GM20431 (cell line): Measurements from ENCODE around the gene S100A7A.
"Not testable (repeated sequence)": the region's sequence is repeated elsewhere in the genome, so short reads cannot be mapped to it uniquely, and the experiment has no call there.

ENCODE experiments used
- in situ Hi-C: fragments of 300-500 bp; cut with MseI, MboI; formaldehyde crosslinking; loops from one replicate; pipeline ENCODE4 v1.15.0; 2020; ENCODE audit warnings: low sequenced_read_pairs; ENCODE audit not compliant: unreplicated experiment

The S100A7A gene

DNA sequence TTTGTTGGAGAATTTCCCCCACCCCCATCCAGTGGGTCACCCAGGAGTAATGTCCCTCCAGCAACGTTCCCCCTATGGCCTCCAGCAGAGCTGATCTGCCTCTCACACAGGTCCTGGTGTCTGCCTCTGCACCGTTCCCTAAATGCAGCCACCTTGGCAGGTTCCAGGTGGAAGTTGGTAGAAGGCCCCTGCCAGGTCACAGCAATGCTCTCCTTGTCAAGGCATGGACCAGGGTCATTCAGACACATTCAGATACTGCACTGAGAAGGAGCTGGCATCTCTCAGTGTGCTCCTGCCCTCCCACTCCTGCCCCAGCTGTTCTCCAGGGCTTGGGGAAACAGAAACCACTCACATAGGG is 3.1 kb downstream of the S100A7A start:
- in situ Hi-C loops: not testable (repeated sequence)

DNA sequence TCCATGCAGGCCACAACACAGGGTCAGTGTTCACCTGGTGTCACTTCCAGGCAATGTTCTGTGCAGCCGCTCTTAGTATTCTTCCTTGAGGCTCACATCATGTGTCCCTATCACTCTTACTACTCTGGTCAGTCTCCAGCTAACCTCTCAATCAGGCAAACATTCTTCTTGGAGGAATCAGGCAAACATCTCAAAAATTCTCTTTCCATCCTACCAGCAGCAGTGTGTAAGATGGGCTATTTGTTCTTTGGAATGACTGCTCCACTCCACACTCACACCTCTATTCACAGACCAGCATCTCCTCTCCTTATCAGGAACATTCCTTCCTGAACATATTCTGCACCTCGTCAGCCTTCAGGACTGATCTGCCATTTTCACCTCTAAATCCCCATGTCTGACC is 4.0 kb downstream of the S100A7A start:
- in situ Hi-C loops: no loop called here

DNA sequence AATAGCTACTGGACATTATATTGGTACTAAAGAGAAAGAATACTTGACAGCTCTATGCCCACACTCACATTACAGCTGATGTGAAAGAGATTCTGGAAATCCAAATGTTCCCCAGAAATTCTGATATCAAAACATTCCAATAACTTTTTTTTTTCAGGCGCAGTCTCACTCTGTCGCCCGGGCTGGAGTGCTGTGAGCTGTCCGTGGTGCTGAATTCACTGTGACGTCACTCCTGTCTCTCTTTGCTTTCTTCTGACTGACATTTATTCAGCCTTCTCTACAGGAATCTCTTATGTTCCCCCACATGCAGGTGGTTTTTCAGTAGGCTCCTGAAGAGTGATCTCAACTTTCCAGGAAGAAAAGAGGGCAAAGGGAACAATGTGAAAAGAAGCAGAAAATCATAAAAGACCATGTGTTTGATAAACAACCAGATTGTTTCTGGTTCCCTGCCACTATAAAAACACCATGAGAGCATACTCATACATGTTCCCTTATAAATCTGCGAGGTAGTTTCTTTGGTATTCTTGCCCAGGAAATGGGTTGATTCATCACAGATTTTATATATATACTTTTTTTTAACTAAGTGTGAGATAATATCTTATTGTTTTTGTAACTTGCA is 6.2 kb downstream of the S100A7A start:
- in situ Hi-C loops: no loop called here

DNA sequence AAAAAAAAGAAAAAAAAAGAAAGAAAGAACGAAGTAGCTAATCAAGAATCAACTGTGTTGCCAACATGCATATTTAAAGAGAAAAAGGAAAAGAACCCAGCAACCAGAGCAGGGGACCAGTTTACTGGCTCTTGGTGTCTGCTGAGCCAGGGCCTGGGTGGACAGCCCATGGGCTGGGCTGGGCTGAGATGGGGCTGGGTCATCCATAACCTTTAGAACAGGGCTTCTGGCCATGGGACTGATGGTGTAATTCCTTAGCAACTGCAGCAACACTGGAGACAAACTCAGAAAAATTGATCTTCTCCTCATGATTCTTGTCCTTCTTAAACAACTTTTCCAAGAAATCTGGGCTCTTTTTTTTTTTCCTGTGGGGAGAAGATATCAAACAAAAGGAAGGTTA is 10.5 kb downstream of the S100A7A start:
- in situ Hi-C loops: no loop called here

DNA sequence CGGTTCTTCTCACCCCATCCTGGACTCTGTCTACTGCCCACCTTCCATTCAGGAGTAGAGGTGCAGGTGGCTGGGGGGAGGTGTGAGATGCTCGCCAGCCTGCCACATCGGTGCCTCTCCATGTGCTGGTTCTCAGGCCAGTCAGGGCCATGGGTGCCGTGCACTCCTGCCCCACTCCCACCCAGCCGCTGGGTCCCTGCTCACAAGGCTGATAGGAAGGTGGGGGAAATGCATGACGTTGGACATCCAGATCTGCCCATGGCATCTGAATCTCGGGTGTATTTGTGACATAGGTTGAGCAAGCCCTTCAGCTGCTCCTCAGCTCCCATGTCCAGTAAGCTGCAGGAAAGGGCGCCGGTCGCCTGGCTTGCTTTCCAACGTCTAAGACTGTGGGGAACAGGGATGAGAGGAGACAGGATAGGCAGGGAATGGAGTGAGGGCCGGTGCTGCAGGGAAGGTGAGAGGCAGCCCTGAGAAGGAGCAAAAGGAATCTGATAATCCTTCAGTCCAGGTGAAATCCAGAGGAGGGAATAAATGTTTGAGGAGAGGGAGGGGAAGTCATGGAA is 11.8 kb downstream of the S100A7A start:
- in situ Hi-C loops: no loop called here

DNA sequence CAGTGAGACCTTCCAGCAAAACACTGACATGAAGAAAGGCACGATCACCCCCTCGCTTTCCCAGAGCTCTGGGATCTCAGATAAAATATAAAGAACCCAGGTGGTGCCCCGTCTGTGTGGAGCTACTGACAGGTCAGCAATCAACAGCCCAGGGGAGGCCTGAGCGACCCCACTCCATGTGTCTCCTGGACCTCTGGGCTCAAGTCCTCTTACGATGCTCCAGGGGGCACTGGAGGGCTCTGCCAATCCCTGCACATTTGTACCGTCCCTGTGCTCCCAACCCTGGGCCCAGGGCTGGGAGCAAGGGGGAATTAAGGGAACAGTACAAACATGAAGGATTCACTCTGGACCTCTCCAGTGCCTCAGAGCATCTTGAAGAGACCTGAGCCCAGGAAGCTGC is 12.5 kb downstream of the S100A7A start:
- in situ Hi-C loops: no loop called here

DNA sequence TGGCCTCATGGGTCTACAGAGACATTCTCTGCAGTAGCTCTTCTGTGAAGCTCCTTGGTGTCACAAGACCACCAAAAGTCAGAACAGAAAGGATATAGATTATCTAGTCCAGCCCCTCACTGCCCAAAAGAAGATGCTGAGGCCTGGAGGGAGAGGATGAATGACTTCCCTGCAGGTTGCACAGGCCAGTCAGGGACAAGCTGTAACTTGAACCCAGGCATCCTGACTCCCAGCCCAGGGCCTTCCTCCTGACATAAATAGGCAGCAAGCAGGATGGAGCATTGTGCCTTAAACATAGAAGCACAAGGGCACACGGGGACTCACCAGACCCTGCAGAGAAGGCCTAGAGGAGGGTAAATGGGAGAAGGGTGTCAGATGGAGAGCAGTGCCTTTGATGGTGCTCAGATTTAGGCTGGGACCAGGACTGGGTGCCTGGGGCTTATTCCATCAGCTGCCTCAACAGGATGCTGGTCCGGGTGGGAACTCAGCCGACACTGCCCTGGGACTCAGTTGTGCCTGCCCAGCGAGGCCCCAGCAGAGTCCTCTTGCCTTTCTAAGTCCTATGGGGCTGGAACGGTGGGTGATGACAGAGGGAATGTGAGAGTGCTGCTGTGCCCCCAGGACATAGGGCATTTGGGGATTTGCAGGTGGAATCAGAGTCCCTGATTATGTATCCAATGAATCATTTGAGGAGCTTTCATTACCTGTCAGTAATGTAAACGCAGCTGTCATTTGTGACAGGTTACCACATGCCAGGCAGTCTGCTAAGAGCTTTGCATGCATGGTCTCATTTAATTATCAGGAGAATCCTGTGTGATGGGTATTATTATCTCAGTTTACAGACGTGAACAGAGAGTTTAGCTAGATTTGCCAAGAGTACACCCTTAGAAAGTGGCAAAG is 13.2 kb downstream of the S100A7A start:
- in situ Hi-C loops: no loop called here

DNA sequence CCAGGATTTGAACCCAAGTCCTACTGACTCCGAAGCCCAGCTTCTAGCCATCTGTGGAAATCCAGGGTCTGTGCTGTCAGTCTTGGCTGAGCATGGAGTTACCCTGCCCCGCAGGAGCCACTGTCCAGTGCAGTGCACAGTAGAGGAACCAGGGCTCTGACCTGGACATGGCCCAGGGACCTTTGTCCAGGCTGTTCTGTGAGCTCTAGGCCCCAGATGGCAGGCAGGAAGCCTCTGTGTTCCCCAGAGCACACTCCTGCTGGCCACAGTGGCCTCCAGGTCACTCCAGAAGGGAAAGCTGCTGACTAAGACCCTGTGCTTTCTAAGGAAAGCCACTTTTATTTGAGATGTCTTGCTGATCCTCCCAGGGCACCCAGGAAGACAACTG is 13.8 kb downstream of the S100A7A start:
- in situ Hi-C loops: no loop called here

DNA sequence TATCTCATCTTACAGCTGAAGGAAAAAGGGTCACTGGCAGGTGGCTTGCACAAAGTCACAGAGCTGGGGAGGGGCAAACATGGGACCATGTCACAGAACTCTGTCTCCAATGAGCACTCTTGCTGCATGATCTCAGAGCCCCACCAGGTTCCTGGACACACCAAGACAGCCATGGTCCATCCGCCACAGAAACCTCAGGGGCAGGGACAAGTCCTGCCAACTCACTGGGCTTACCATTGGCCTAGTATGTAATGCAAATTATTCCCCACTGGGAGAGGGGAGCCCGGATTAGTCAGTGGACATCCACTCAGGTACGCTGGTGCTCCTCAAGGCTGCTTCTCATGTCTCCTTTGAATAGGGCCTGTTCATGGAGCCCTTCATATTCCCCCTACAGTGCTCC is 14.2 kb downstream of the S100A7A start:
- in situ Hi-C loops: no loop called here

DNA sequence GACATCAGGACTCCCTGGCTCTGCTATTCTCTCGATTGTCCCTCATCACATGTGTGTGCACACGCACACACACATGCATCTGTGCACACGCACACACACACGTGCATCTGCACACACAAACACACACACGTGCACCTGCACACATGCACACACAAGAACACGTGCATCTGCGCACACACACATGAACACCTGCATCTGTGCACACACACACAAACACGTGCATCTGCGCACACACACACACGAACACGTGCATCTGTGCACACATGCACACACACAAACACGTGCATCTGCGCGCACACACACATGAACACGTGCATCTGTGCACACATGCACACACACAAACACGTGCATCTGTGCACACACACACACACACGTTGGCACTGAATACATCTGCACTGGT is 14.7 kb downstream of the S100A7A start:
- in situ Hi-C loops: no loop called here

DNA sequence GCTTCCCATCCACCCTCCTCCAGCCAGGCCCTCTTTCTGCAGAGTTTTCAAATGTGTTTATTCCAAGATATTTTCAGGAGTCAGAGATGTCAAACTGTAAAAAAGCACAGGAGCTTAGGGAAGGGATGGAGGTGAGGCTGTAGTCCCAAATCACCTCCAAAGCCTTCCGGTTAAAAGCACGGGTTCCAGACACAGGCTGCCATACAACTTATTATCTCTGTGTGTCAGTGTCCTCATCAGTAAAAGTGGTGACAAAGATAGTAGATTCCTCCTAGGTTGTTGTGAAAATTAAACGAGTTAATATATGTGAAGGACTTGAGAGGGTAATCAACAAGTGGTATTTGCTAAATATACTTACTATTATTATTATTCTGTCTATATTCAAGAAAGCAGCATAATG is 15.1 kb downstream of the S100A7A start:
- in situ Hi-C loops: no loop called here

DNA sequence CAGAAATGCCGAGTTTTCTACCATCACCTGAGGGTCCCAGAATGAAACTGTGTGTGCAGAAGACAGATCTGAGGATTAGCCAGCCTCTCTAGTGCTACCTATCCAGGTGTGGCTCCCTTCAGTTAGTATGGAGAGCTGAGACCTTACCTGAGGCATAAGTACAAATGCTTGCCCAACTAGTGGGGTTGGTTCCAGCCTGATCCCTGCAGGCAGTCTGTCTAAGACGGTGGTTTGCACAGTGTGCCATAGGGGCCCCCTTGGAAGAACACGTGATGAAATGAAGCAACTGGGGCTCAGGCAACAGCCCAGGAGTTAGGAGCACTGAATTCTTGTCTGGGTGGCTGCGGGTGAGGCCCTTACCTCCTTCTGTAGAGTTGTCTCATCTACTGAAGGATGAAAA is 15.6 kb downstream of the S100A7A start:
- in situ Hi-C loops: no loop called here

DNA sequence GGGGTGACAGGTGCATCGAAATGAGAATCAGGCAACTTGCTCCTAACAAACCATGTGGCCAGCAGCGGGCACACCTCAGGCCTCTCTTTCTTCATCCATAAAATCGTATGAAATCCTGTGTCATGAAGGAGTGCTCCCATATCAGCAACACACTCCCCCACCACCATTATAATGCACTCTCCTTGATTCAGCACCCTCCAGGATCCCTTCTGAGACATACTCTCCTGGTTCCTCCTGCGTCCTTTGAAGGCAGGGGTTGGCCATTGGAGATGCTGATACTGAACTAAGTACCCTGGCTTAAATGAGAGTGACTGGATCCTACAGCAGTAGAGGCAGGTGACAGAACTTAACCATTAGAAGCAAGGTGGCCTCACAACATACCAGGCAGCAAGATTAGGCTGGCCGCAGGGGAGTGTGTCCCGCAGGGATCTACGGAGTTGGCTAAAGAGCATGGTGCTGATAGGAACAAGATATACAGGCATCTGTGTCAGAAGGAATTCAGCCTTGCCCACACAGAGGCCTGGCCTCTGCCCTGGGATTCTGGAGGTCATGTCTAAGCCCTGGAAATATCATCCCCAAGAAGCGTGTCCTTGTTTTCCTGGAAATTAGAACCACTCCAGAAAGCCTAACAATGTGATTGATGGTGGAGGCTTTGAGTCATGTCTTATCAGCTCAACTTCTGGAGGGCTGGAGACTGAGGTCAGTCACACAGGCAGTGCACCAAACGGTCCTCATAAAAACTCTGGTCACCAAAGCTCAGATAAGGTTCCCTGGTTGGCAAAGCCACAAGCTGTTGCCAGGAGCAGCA is 16.8 kb downstream of the S100A7A start:
- in situ Hi-C loops: no loop called here

DNA sequence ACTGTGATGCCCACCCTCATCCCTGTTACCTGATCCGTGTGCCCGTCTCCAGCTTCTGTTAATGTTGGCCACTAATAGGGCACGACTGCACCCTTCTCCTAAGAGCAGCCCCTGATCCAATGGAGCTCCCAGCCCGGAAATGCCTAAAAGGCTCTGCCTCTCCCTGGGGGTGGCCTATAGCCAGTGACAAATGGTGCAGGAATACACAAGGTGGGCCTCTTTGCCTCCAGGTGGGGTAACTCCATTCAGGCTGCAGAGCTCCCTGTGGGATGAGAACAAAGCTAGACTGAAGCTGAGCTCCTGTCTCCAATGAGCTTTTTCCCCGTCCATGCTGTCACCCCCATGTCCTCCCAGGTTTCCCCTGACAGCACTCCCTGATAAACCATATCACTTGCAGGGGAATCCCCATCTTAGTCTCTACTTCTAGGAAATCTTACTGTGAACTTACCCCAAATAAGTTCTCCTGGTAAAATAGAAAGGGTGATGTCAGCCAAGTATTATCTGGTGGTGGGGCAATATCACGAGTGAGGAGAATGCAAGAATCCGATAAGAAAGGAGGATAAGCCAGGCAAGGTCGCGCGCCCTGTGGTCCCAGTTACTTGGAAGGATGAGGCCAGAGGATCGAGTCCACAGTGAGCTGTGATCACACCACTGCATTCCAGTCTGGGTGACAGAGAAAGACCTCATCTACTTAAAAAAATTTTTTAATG is 18.6 kb downstream of the S100A7A start:
- in situ Hi-C loops: no loop called here

DNA sequence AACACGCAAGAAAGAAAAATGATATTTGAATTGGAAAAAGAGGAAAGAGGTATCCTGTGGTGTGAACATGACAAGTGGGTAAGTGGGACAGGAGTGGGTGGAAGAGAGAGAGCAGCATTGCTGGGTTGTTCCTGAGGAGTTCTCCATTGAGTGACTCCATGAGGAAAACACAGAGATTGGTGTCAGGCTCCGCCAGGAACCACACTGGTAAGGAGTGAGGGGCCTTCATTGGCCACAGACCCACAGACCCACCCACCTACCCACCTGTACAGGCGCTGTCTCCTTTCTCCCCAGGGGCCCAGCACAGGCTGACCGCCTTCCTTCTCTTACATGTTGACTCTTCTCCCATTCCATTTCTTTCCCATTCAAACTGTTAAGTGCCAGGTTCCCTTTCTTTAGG is 20.9 kb downstream of the S100A7A start:
- in situ Hi-C loops: no loop called here

DNA sequence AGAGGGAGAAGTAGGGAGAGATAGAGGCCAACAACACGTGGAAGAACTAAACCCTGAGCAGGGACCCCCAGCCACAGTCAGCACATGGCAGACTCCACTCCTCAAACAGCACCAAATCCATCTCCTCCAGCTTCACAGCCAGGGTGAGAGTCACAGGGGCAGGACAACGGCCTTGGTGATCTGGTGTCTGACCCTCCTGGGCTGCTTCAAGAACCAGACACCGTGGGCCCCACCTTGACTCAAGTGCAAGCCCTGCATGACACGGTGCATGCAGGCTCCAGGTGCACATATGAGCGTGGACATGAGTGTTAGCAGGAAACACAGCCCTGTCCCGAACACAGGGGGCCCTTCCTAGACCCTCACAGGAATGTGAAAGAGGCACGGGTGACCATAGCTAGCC is 22.3 kb downstream of the S100A7A start:
- in situ Hi-C loops: no loop called here

DNA sequence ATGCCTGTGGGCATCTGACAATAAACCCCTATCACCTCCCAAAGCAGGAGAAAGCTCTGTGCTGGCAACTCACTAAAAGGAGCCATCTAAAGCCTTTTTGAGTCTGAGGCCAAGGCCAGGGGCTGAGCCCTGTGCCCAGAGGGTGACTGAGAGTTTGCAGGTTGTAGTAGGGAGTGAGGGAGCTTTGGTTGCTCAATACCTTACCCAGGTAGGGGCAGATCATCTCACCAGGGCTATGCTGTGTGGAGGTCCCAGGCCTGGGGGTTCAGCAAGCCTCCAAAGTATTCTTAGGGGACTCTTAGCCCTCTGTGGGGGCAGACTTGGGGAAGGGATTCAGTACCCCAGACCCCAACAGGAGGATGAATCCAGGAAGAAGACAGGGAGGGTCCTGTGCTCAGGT is 23.0 kb downstream of the S100A7A start:
- in situ Hi-C loops: no loop called here

DNA sequence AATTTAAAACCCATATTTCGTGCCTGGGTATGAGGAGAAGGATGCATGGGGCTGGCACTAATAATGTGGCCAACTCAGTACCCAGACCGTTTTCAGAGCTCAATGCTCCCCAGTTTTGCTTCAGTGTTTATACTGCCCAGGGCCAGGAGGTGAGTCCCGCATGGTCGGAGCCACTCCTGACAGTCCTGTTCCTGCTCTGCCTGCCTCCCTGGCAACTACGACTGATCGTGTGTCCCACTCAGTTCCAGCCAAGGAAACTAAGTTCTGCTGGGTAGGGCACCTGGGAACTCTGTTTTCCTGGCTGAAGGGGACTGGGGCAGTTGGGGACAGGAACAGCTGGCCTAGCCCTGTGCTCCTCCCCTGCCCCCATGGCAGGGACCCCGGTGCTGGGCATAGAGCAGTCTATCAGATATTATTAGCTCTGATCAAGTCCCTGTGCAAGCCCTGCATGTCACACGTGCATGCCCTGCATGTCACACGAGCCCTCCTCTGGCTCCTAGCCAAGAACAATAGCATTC is 25.0 kb downstream of the S100A7A start:
- in situ Hi-C loops: no loop called here

DNA sequence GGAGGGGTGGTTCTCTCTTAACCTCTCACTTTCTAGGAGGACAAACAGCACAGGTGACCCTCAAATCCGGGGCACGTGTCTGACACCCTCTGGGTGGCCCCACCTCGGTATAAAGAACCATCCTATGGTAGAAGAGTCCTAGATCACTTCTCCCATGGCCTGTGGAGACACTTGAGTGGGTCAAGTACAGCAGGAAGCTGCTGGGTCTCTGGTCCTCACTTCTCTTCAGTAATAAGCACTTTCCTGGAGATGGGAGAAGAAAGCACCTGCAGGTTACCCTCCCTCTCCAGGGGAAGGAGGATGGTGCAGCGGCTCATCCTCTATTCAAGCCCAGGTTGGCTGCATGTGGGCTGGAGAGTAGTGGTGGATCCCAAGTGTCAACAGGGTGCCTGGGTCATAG is 27.2 kb downstream of the S100A7A start:
- in situ Hi-C loops: no loop called here

DNA sequence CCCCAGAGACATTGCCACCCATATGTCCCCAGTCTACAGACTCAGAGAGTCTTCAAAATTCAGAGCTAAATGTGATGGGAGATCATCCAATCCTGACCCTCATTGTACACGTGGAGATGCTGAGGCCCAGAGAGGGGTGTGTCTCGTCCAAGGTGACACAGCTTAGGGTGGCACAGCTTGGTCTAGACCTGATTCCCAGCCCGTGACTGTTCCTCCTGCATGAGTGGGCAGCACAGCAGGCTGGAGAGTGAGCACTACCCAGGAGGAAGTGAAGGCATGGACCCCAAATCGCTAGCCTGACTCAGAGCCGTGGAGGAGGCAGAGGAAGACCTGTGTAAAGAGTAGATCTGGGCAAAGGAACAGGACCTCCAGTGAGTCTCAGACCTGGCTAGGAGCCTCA is 27.8 kb downstream of the S100A7A start:
- in situ Hi-C loops: no loop called here
